Osteoblast (primary cell): ENCODE results near the gene ZDHHC14. TPM values are rescaled to one million over a fixed set of nuclear protein-coding genes. Genes with fewer than 3 reads are reported as not detected.

ENCODE experiments used
- DNase-seq: peaks from one replicate; pipeline ENCODE4 v3.0.0; 2011; ENCODE audit warnings: low spot score, mixed read lengths; ENCODE audit not compliant: insufficient read length; ENCODE audit errors: missing footprints
- H2AFZ ChIP-seq: 2 replicates; pipeline ENCODE4 v1.6.0; 2011; ENCODE audit warnings: mild to moderate bottlenecking, low read length
- H3K27ac ChIP-seq: 2 replicates; pipeline ENCODE4 v1.5.1; 2011; ENCODE audit warnings: mild to moderate bottlenecking, low read depth, low read length, moderate library complexity
- H3K27me3 ChIP-seq: 2 replicates; pipeline ENCODE4 v1.6.0; 2012; ENCODE audit warnings: mild to moderate bottlenecking, control low read depth, inconsistent platforms, low read length, moderate library complexity; ENCODE audit not compliant: insufficient read depth
- H3K36me3 ChIP-seq: 2 replicates; pipeline ENCODE4 v1.5.1; 2011; ENCODE audit warnings: mild to moderate bottlenecking, low read length, control low read depth, moderate library complexity; ENCODE audit not compliant: insufficient read depth
- H3K4me1 ChIP-seq: 2 replicates; pipeline ENCODE4 v1.5.1; 2011; ENCODE audit warnings: mild to moderate bottlenecking, low read length, control low read depth, moderate library complexity; ENCODE audit not compliant: insufficient read depth
- H3K4me2 ChIP-seq: 2 replicates; pipeline ENCODE4 v1.6.0; 2011; ENCODE audit warnings: mild to moderate bottlenecking, low read length; ENCODE audit not compliant: insufficient read depth
- H3K4me3 ChIP-seq: fragments of 200-600 bp; sonication (generic); 3 replicates; pipeline ENCODE4 v1.5.1; 2012; ENCODE audit warnings: mild to moderate bottlenecking, low read length, inconsistent platforms; ENCODE audit not compliant: insufficient read depth
- H3K79me2 ChIP-seq: 2 replicates; pipeline ENCODE4 v1.6.0; 2012; ENCODE audit warnings: mild to moderate bottlenecking, low read length, control low read depth, inconsistent platforms; ENCODE audit not compliant: insufficient read depth
- H3K9me3 ChIP-seq: 2 replicates; pipeline ENCODE4 v1.5.1; 2011; ENCODE audit warnings: low read depth, low read length, control low read depth
- H4K20me1 ChIP-seq: 2 replicates; pipeline ENCODE4 v1.6.0; 2012; ENCODE audit warnings: mild to moderate bottlenecking, low read length, control low read depth; ENCODE audit not compliant: insufficient read depth
- total RNA-seq: library from RNA; depleted of rRNA; stranded (reverse); fragments of >200 nt; gene quantifications from 2 replicates; pipeline ENCODE4 v1.2.3, GENCODE V29; 2012
- TF ChIP-seq, protein P1 (sequence below): IDR thresholded peaks from 2 replicates; pipeline ENCODE4 v1.5.1; 2011; ENCODE audit warnings: mild to moderate bottlenecking, low read depth, low read length, moderate library complexity; ENCODE audit errors: extremely low read depth

Gene ZDHHC14
- total RNA-seq, 1 donor = 1.4 TPM

DNA sequence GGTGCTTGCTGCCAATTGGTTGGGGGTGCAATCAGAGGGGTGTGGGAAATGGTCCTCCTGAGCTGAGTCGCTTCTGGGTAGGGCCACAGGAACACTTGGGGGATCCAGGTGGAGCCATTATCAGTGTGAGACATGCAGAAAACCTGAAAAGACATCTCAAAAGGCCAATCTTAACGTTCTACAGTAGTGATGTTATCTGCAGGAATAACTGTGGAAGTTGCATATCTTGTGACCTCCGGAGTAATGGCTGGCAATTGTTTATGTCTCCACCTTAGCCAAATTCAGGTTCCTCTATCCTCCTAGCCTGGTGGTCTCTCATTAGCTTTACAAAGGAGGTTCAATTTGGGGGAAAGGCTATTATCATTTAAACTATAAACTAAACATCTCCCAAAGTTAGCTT lies 327.2 kb downstream of the ZDHHC14 start:
- Histone ChIP-seq H4K20me1 (no peaks in the 10 kb centered on the region), H3K79me2 (no peaks in the 10 kb centered on the region), H3K36me3 (no peaks in the 10 kb centered on the region), H3K4me3 (no peak overlapping the region), H2AFZ (no peak overlapping the region), H3K4me2 (no peak overlapping the region), H3K4me1 (no peaks in the 10 kb centered on the region), H3K27me3 (peaks cover 5% of the 10 kb centered on the region), H3K27ac (no peak overlapping the region), H3K9me3 (no peaks in the 10 kb centered on the region)
- DNase-seq = no peak
- TF ChIP-seq, protein P1, sequence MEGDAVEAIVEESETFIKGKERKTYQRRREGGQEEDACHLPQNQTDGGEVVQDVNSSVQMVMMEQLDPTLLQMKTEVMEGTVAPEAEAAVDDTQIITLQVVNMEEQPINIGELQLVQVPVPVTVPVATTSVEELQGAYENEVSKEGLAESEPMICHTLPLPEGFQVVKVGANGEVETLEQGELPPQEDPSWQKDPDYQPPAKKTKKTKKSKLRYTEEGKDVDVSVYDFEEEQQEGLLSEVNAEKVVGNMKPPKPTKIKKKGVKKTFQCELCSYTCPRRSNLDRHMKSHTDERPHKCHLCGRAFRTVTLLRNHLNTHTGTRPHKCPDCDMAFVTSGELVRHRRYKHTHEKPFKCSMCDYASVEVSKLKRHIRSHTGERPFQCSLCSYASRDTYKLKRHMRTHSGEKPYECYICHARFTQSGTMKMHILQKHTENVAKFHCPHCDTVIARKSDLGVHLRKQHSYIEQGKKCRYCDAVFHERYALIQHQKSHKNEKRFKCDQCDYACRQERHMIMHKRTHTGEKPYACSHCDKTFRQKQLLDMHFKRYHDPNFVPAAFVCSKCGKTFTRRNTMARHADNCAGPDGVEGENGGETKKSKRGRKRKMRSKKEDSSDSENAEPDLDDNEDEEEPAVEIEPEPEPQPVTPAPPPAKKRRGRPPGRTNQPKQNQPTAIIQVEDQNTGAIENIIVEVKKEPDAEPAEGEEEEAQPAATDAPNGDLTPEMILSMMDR = no peak

DNA sequence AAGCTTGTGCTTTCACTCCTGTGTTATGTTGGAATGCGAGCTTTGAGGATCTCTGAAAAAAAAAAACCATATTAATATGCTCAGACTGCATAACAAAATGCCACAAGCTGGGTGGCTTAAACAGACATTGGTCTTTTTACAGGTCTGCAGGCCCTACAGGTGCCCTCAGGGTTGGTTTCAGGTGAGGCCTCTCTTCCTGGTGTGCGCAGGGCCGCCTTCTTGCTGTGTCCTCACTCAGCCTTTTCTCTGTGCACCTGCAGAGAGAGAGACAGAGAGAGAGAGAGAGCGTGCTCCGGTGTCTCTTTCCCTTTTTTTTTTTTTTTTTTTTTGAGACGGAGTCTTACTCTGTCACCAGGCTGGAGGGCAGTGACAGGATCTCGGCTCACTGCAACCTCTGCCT lies 327.9 kb downstream of the ZDHHC14 start:
- no peak overlapping the region for H3K4me3 ChIP-seq
- no peaks in the 10 kb centered on the region for H3K9me3 ChIP-seq
- DNase-seq = no peak
- no peak overlapping the region for H2AFZ ChIP-seq
- peaks cover 8% of the 10 kb centered on the region for H3K27me3 ChIP-seq
- H4K20me1 ChIP-seq = no peaks in the 10 kb centered on the region
- H3K4me1 ChIP-seq = peaks cover 2% of the 10 kb centered on the region
- no peaks in the 10 kb centered on the region for H3K36me3 ChIP-seq
- no peak overlapping the region for H3K27ac ChIP-seq
- no peak overlapping the region for H3K4me2 ChIP-seq
- H3K79me2 ChIP-seq = no peaks in the 10 kb centered on the region
- TF ChIP-seq, protein P1 = no peak

DNA sequence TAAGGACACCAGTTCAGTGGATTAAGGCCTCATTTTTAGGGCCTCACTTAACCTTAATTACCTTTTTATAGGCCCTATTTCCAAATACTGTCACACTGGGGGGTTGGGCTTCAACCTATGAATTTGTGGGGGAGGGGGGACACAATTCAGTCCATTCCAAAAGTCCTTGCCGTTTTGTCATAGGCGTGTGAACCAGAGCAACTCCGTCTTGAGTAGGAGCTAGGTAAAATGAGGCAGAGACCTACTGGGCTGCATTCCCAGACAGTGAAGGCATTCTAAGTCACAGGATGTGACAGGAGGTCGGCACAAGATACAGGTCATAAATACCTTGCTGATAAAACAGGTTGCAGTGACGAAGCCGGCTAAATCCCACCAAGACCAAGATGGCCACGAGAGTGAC lies 328.6 kb downstream of the ZDHHC14 start:
- no peaks in the 10 kb centered on the region for H3K36me3 ChIP-seq
- H3K4me1 ChIP-seq = peaks cover 7% of the 10 kb centered on the region
- H3K4me2 ChIP-seq = no peak overlapping the region
- TF ChIP-seq, protein P1 = no peak
- H3K27me3 ChIP-seq = peaks cover 8% of the 10 kb centered on the region
- H3K4me3 ChIP-seq = no peak overlapping the region
- no peaks in the 10 kb centered on the region for H3K79me2 ChIP-seq
- no peak overlapping the region for H2AFZ ChIP-seq
- no peaks in the 10 kb centered on the region for H4K20me1 ChIP-seq
- H3K9me3 ChIP-seq = no peaks in the 10 kb centered on the region
- H3K27ac ChIP-seq = no peak overlapping the region
- DNase-seq = no peak

DNA sequence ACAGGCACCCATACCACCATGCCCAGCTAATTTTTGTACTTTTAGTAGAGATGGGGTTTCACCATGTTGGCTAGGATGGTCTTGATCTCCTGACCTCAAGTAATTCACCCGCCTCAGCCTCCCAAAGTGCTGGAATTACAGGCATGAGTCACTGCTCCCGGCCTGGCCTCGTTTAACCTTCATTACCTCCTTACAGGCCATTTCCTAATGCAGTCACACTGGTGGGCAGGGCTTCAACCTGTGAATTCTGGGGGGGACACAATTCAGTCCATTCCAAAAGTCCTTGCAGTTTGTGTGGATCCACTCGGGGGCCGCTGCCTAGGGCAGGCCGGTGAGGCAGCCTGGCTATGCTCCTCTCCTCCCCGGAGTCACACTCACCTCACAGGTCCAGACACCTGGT lies 329.6 kb downstream of the ZDHHC14 start:
- Histone ChIP-seq H3K4me2 (no peak overlapping the region), H3K36me3 (no peaks in the 10 kb centered on the region), H2AFZ (no peak overlapping the region), H3K9me3 (no peaks in the 10 kb centered on the region), H3K27me3 (peaks cover 8% of the 10 kb centered on the region), H3K4me3 (no peak overlapping the region), H3K4me1 (peaks cover 16% of the 10 kb centered on the region), H4K20me1 (no peaks in the 10 kb centered on the region), H3K27ac (no peak overlapping the region), H3K79me2 (no peaks in the 10 kb centered on the region)
- TF ChIP-seq, protein P1 = no peak
- DNase-seq = no peak
